Islet precursor cell (in vitro differentiated cells): ENCODE results near the gene XPNPEP2.
"Not testable (repeated sequence)": the region's sequence is repeated elsewhere in the genome, so short reads cannot be mapped to it uniquely, and the experiment has no call there.

Experiments used
- DNase-seq: peaks from one replicate; pipeline ENCODE4 v3.0.0-alpha.2; 2018

Gene XPNPEP2

DNA sequence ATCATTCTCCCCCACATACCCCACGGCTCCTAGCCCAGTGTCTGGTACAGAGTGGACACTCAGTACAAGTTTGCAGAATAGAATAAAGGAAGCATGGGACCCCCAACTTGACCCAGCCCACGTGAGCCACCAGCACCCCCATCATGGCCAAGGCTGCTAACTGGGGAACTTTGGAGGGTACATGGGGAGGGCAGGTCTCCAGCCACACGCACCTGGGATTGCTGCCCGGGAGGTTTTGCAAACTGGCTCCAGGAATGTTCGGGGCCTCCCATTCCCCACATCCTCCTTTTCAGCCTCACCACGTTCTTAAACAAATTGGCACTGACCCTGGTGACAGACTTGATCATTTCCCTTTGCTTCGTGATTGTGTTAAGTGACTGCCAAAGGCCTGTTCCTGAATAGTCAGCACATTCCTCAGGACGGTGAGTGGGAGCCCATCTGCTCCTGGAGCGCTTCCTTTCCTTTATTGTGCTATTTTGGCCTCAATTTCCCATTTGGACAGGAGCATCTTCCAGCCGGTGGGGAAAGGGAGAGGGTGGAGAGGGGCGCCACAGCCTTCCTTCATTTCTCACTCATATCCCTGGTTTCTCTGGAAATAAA lies 18.7 kb upstream of the XPNPEP2 start:
- DNase-seq: peak; percentile 47

DNA sequence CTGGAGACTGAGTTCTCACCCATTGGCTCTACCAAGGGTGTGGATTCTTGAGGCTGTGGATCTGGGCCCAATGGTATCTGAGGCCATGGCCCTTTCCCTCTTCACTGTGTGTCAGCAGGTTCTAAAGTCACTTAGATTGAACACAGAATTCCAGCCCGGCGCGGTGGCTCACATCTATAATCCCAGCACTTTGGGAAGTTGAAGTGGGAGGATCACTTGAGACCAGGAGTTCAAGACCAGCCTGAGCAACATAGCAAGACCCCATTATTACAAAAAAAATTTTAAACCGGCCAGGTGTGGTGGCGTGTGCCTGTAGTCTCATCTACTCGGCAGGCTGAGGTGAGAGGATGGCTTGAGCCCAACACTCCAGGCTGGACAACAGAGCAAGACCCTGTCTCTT lies 18.0 kb upstream of the XPNPEP2 start:
- peak; percentile 21 for DNase-seq

DNA sequence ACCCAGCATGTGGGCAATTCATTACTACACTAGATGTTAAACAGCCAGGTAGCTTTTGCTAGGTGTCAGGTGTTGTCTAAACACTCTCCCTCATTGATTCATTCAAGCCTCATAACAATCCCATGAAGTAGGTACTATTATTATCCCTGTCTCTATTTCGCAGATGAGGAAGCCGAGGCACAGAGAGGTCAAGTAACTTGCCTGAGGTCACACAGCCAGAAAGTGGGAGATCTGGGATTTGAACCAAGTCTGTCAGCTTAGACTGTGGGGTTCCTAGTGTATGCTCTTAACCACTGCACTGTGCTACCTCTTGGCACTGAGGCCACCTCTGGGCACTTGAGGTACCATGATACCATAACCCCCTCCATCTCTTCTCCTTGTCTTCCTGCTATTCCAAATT lies 17.4 kb upstream of the XPNPEP2 start:
- no peak for DNase-seq

DNA sequence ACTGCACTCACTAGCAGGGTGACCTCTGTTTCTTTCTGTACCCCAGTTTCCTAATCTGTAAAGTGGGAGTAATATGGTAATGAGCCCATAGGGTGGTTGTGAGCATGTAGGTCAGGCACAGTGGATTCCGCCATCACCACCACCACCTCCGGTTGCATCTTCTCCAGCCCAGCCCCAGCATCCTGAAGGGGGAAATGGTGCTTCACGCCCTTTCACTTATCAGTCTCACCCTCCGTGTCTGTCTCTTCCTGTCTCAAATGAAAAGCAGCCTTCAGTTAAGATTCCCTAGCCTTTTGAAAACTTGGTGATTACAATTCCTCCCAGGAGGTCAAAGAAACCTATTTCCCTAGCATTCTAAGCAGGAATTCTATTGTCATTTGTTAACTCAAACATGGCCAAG lies 16.9 kb upstream of the XPNPEP2 start:
- peak; percentile 12 for DNase-seq

DNA sequence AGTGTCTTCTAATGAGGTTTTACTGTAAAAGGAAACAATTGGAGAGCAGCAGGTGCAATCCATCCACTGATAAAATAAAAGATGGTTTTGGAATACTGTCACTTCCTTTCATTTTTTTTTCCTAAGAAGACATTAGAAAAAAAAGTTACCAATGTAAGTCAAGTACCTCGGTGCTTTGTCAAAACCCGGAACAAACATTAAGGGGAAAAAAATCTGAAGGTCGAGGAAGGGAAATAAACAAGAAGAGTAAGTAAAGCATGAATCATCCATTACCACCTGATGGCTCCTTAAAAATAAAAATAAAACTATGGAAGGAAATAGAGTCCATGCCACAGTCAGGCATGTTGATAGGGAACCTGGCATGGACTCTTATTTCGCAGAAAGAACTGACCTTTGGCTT lies 15.3 kb upstream of the XPNPEP2 start:
- no peak for DNase-seq

DNA sequence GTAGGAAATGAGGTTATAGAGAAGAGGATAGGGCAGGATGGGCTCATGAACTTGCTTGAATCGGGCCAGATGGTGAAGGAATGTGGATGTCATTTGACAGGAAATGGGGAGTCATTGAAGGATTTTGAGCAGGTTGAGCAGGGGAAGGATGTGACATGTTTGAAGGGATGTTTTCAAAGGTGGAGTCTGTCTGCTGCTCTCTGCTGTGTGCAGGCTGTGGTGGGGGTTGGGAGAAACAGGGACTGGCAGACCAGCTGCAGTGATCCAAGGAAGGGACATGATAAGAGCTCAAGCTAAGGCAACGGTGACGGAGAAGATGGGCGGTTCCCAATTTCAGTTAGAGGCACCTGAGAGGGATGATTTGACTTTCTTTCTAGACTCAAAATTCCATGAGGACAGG lies 14.0 kb upstream of the XPNPEP2 start:
- peak; percentile 28 for DNase-seq

DNA sequence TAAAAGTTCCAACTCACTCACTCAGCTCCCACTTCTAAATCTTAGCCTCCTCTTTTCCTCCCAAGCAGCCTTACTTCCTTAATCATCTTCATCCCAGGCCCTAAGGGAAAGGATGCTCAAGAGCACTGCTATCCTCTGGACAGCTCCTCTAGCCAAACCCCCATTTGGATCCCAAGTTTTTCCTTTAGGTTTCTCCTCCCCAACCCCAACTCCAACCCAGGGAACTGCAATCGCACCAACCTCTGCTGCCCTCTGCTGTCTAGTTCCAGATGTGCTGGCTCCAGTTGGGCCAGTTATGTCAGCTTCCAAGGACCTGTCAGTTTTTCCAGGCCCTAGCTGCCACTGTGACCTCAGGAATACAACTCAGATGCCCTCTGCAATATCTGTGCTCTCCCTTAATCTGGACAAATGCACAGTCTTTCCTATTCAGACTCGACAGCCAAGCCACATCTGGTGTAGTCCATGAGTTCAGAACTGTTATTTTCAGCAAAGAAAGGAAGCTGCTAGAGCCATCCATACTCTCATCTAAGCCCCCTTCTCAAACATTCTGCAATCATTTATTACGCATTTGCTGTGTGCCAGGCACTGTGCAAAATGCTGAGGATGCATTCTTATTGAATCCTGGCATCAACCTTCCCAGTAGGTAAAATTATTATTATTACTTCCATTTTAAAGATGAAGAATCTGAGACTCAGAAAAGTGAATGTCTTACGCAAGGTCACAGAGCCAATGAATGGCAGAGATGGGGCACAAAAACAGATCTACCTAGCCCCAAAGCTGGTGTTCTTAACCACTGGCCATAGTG lies 12.3 kb upstream of the XPNPEP2 start:
- peak; percentile 75 for DNase-seq

DNA sequence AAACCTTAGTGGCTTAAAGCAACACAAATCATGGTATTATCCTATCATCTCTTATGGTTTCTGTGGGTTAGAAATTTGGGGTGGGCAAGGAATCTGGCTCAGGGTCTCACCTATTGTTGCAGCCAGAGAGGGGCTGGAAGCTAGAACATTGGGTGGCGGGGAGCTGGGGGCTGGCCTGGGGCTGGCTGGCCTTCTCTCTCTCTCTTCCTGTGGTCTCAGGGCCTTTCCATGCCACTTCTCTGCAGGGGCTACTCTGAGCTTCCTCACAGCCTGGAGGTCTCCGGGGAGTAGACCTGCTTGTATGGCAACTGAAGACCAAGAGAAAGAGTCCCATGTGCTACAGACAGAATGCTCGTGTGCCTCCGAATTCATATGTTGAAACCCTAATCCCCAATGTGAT lies 10.7 kb upstream of the XPNPEP2 start:
- DNase-seq: peak; percentile 10

DNA sequence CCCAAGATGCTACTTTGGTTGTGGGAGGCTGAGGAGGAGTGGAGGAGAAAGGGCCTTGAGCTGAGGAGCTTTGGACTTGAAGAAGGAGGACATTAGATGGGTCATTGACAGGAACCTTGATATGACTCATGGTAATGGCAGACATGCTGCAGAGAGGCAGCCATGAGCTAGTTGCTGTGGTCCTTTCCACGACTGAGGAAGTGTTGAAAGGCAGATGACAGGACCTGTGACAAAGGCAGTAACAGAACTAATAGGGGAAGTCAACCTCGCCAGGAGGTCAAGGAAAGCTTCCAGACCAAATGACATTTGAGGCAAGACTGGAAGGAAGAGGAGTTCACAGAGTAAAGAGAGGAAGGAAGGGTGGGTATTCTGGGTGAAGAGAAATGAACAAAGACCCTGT lies 7.6 kb upstream of the XPNPEP2 start:
- DNase-seq: peak; percentile 9

DNA sequence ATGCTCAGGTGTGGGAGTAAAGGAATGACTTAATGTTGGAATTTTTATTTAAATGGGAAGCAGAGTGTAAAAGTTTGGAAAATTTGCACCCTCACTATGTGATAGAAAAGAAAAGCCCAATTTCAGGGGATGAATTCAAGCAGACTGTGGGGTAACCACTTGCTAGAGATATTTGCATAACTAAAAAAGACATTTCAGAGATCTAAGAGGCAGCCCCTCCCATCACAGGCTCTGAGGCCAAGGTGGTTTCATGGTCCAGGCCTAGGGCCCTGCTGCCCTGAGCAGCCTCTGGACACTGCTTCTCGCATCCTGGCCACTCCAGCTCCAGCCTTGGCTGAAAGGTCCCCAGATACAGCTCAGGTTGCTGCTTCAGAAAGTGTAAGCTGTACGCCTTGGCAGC lies 5.9 kb upstream of the XPNPEP2 start:
- peak; percentile 6 for DNase-seq

DNA sequence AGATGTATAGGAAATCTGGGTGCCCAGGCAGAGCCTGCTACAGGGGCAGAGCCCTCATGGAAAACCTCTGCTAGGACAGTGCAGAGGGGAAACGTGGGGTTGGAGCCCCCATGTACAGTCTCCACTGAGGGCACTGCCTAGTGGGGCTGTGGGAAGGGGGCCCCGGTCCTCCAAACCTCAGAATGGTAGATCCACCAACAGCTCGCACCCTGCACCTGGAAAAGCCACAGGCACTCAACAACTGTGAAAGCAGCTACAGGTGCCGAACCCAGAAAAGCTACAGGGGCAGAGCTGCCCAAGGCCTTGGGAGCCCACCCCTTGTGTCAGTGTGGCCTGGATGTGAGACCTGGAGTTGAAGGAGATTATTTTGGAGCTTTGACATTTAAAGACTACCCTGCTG lies 5.4 kb upstream of the XPNPEP2 start:
- DNase-seq: peak; percentile 23

DNA sequence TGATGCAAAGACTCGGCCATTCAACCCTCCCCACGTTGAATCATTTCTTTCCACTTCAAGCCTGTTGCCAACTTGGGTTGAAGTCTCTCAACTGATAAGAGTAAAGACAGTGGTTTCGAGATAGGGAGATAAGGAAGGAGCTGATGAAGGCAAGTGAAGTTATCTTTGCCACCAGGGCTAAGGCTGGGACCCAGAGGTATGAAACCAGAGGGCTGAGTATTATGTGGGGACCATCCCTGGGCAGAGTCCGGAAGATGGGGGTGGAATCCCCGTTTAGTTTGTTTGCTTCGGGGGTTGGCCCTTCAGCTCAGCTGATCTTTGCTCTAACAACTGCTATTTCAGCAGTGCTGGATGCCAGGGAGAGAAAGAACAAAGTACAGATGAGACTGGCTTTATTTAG lies 2.3 kb upstream of the XPNPEP2 start:
- no peak for DNase-seq

DNA sequence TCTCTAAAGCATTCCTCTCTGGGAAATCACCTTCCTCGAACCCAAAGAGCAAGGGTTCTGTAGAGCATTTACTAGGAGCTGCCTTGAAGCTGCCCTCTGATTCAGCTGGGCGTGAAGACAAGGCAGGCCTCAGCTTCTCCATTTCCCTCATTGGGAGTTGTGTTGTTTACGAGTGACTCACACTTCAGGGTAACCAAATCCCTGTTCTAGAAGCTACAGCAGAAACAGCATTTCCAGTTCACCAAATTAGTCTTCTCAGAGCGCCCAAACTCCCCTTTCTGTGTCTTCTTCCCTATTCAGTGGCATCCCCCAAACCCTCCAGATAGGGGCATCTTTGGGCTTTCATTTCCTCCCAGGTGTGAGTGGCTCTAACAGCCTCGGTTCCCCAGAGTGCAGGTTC lies 863 bp upstream of the XPNPEP2 start:
- no peak for DNase-seq

DNA sequence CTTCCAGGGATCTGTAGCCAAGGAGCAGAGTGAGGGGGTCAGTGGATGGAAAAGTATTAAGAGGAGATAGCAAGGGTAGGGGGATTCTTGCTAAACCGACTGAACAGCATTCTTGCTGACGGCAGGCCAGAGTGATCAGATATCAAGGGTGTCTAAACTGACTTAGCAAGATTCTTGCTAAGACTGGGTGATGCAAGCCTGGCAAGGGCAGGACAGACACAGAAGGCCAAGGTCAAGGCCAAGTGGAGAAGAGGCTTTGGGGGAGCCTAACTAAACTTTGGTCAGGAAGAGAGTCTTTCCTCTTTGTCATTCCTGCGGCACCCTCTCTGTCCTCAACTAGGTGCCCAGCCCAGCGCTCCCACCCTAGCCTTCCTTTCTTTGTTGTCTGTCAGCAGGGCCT lies 799 bp downstream of the XPNPEP2 start:
- DNase-seq: peak; percentile 67

DNA sequence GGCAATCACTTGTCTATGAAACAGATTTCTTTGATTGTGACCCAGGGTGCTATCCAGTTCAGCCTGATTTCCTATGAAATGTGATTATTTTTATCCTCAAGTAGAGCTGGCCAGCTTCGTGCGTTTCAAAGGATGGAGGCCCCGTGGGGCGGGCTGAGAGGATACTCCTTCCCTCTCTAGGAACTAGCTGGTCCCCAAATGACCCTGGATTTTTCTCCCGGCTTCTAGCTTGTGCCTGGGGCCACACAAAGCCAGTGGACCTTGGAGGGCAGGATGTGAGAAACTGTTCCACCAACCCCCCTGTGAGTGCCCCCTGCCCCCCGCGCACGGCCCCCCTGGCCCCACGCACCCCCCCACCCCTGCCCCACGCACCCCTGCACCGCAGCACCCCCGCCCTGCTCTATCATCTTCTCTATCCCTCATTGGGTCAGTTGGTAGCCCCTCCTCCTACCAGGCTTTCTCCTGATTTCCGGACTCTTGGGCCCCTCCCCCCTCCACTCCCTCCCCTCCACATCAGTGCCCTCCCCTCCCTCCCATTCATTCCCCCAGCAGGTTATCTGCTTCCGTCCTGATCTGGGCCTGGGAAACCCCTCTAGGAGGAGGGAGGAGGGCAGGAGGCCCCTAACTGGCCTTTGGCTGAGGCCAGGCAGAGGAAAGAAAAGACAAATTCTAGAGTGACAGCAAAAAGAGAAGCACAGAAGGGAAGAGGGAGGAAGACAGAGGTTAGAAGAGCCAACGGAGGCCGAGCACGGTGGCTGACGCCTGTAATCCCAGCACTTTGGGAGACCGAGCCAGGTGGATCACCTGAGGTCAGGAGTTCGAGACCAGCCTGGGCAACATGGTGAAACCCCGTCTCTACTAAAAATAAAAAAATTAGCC lies 3.3 kb downstream of the XPNPEP2 start:
- DNase-seq: no peak

DNA sequence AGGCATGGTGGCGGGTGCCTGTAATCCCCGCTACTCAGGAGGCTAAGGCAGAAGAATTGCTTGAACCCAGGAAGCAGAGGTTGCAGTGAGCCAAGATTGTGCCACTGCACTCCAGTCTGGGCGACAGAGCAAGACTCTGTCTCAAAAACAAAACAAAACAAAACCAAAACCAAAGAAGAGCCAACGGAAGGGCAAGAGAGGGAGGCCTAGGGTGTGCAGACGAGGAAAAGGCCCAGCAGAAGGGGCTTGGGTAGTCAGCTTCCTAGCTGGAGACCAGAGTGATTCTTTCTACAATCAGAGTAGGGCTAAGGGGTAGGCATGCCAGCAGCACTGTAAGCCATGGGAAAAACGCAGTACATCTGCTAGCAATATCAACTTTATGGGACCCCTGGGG lies 4.0 kb downstream of the XPNPEP2 start:
- not testable (repeated sequence) for DNase-seq

DNA sequence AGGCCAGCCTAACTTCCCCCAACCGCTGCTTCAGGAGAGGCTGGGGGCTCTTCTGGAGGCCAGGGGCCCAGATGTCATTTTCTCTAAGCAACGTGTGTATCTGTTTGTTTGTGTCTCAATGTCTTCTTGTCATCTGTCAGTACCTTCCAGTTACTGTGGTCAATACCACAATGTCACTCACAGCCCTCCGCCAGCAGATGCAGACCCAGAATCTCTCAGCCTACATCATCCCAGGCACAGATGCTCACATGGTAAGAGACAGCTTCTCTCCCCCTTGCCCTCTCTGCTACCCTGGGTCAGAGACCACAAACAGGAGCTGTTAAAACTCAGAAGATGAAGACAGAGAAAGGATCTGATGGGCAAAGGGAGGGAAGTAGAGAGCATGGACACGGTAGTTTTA lies 5.0 kb downstream of the XPNPEP2 start:
- DNase-seq: no peak

DNA sequence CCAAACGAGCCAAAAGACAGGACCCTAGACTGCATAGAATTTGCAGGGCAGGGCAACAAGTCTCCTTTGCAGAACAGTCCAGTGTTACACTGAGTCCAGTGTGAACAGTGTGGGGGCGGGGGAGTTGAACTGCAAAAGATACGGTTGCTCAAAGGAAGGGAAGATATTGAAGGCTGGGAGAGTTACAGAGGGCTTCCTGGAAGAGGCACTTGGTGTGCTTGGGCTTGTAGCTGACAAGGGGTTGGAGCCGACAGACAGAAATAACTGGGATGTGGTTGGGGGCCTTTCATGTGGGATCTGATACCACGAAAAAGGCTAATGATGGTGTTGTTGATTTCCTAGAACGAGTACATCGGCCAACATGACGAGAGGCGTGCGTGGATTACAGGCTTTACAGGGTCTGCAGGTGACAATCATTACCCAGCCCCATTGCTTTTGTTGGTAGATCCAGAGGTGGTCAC lies 6.1 kb downstream of the XPNPEP2 start:
- DNase-seq: no peak

DNA sequence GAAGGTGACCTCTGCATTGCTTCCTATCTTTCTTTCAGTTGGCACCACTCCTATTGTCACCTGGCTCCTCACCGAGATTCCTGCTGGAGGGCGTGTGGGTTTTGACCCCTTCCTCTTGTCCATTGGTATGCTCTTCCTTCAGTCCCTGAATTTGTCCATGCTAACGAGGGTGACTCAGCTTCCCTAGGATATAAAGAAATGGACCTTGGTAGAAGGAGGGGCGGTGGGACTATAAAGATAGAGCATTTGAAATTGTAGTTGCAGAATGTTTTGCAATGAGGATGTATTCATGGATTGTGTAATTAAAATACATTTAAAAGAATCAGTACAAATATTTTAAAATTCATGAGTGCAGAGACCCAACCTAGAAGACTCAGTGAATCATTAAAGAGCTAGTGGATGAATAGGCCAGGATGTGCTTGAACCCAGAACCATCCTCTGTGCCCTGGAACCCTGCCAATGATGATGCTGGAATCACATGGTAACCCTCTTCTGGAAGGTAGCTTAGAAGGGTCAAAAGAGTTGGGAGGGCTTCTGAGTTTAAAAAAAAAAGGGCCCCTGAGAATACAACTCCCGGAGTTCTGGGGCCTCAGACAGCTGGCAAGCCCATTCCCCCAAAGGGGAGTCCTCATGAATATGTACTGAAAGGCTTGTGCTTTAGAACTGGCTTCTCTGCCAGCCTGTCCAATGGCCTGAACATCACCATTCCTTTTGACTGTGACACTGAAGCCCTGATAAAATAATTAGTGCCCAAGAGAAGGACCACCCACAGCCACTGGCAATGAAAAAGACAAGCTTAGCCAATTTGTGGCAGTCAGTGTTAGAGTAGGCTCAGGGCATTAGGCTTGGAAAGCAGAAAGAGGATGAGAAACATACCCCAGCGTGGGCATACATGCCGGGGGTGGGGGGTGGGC lies 8.0 kb downstream of the XPNPEP2 start:
- DNase-seq: no peak

DNA sequence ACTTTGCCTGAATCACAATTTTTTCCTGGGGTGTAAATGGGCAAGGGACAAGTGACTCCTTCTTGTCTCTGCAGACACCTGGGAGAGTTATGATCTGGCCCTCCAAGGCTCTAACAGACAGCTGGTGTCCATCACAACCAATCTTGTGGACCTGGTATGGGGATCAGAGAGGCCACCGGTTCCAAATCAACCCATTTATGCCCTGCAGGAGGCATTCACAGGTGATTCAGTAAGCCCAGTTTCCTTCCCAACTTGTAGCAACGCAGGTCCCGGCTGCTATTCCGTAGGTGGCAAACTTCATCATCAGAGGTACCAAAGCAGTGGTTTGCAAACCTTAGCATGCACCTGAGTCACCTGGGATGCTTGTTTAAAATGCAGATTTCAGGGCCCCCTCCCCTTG lies 8.8 kb downstream of the XPNPEP2 start:
- no peak for DNase-seq

DNA sequence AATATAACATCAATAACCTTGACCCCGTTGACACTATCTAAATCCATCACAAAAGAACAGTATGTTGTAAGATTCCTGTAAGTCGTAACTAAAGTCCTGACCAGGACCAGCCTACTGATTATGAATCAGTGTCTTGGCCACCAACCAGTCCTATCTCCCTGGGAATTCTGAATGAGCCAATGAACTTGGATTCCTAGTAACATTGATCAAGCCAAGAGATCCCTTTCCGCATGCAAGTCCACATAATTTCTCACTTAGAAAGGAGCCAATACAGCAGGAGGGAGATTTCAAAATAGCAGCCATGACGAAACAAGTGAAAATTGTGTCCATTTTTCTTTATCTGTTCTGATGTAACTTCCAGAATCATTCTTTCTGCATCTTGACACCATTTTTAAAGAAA lies 9.5 kb downstream of the XPNPEP2 start:
- no peak for DNase-seq

DNA sequence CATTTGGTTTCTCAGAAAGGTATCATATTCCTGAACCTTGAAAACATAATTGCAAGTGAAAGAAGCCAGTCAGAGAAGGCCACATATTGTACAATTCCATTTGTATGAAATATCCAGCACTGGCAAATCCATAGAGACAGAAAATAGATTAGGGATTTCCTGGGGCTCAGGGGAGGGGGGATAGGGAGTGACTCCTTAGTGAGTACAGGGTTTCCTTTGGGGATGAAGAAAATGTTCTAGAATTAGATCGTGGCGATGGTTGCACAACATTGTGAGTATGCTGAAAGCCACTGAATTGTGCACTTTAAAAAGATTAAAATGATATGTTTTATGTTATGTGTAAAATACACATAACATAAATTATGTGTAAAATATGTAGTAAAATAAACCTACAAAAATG lies 10.3 kb downstream of the XPNPEP2 start:
- DNase-seq: no peak

DNA sequence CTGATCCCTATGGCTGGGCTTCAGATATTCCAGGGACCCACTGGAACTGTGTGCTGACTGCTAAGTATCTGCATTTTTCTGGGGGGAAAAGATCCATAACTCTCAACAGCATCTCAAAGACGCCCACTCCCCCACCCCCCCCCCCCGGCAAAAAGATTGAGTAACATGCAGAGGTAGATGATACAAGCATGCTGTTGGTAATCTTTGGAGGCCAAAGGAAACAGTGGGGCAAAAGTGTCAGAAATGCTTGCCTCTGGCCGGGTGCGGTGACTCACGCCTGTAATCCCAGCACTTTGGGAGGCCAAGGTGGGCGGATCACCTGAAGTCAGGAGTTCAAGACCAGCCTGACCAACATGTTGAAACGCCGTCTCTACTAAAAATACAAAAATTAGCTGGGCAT lies 12.2 kb downstream of the XPNPEP2 start:
- DNase-seq: no peak
